ENCODE data around the gene CACNA1S.
A peak's percentile ranks its signal among the peaks of the same experiment; 100 is the strongest.

Gene CACNA1S

GRCh38 chr1:201096041-201096461, 16.2 kb downstream of the CACNA1S start:
- Histone ChIP-seq H3K4me2 (ENCODE audit: low read length) (peak overlapping the region; percentile 41), H3K27ac (ENCODE audit: low read length) (no peak overlapping the region), H3K27me3 (ENCODE audit: low read depth, low read length) (peaks cover 10% of the 10 kb centered on the region), H3K4me3 (ENCODE audit: low read length) (no peak overlapping the region), H4K20me1 (ENCODE audit: insufficient read depth, low read length) (no peaks in the 10 kb centered on the region), H3K36me3 (replicated peaks; ENCODE audit: low read depth, low read length) (no peaks in the 10 kb centered on the region), H3K9me3 (ENCODE audit: insufficient read depth, low read length) (no peaks in the 10 kb centered on the region), H3K9ac (ENCODE audit: low read length) (no peak overlapping the region), H3K79me2 (ENCODE audit: low read length) (no peaks in the 10 kb centered on the region), H3K4me1 (ENCODE audit: low read length) (peaks cover 12% of the 10 kb centered on the region), H2AFZ (ENCODE audit: low read depth, low read length) (no peak overlapping the region)
- TF ChIP-seq CTCF (IDR thresholded peaks at IDR 0.05; ENCODE audit: low read depth, low read length) (no peak), EZH2phosphoT487 (IDR thresholded peaks at IDR 0.05; ENCODE audit: low read depth) (no peak)

- H3K4me3 ChIP-seq (ENCODE audit: low read length): no peak overlapping the region
- no peak overlapping the region for H3K27ac ChIP-seq (ENCODE audit: low read length)
- no peak overlapping the region for H2AFZ ChIP-seq (ENCODE audit: low read depth, low read length)
- peaks cover 12% of the 10 kb centered on the region for H3K4me1 ChIP-seq (ENCODE audit: low read length)
- peaks cover 10% of the 10 kb centered on the region for H3K27me3 ChIP-seq (ENCODE audit: low read depth, low read length)
- TF ChIP-seq EZH2phosphoT487 (IDR thresholded peaks at IDR 0.05; ENCODE audit: low read depth) (no peak), CTCF (IDR thresholded peaks at IDR 0.05; ENCODE audit: low read depth, low read length) (no peak)
- H3K9ac ChIP-seq (ENCODE audit: low read length): no peak overlapping the region
- H3K9me3 ChIP-seq (ENCODE audit: insufficient read depth, low read length): no peaks in the 10 kb centered on the region
- no peaks in the 10 kb centered on the region for H4K20me1 ChIP-seq (ENCODE audit: insufficient read depth, low read length)
- no peaks in the 10 kb centered on the region for H3K36me3 ChIP-seq (replicated peaks; ENCODE audit: low read depth, low read length)
- peak overlapping the region; percentile 41 for H3K4me2 ChIP-seq (ENCODE audit: low read length)
- no peaks in the 10 kb centered on the region for H3K79me2 ChIP-seq (ENCODE audit: low read length)
These were observed 16.6 kb downstream of the CACNA1S start for GRCh38 chr1:201095581-201095980.

- Histone ChIP-seq H3K9ac (ENCODE audit: low read length) (no peak overlapping the region), H3K36me3 (replicated peaks; ENCODE audit: low read depth, low read length) (no peaks in the 10 kb centered on the region), H2AFZ (ENCODE audit: low read depth, low read length) (no peak overlapping the region)
These were observed 17.4 kb downstream of the CACNA1S start for GRCh38 chr1:201094832-201095231.

GRCh38 chr1:201093962-201094361, 18.3 kb downstream of the CACNA1S start:
- no peak overlapping the region for H3K9ac ChIP-seq (ENCODE audit: low read length)

More at GRCh38 chr1:201094832-201095231, 17.4 kb downstream of the CACNA1S start:
- no peaks in the 10 kb centered on the region for H3K9me3 ChIP-seq (ENCODE audit: insufficient read depth, low read length)
- H3K27ac ChIP-seq (ENCODE audit: low read length): no peak overlapping the region
- no peak overlapping the region for H3K4me2 ChIP-seq (ENCODE audit: low read length)
- no peaks in the 10 kb centered on the region for H3K79me2 ChIP-seq (ENCODE audit: low read length)
- peaks cover 14% of the 10 kb centered on the region for H3K27me3 ChIP-seq (ENCODE audit: low read depth, low read length)
- H4K20me1 ChIP-seq (ENCODE audit: insufficient read depth, low read length): no peaks in the 10 kb centered on the region
- TF ChIP-seq EZH2phosphoT487 (IDR thresholded peaks at IDR 0.05; ENCODE audit: low read depth) (no peak), CTCF (IDR thresholded peaks at IDR 0.05; ENCODE audit: low read depth, low read length) (no peak)
- no peak overlapping the region for H3K4me3 ChIP-seq (ENCODE audit: low read length)
- peaks cover 12% of the 10 kb centered on the region for H3K4me1 ChIP-seq (ENCODE audit: low read length)

More at GRCh38 chr1:201093962-201094361, 18.3 kb downstream of the CACNA1S start:
- Histone ChIP-seq H3K36me3 (replicated peaks; ENCODE audit: low read depth, low read length) (no peaks in the 10 kb centered on the region), H2AFZ (ENCODE audit: low read depth, low read length) (no peak overlapping the region), H3K4me2 (ENCODE audit: low read length) (no peak overlapping the region), H3K27me3 (ENCODE audit: low read depth, low read length) (peaks cover 14% of the 10 kb centered on the region), H3K79me2 (ENCODE audit: low read length) (no peaks in the 10 kb centered on the region), H3K27ac (ENCODE audit: low read length) (no peak overlapping the region), H3K4me3 (ENCODE audit: low read length) (no peak overlapping the region), H4K20me1 (ENCODE audit: insufficient read depth, low read length) (no peaks in the 10 kb centered on the region), H3K4me1 (ENCODE audit: low read length) (peaks cover 12% of the 10 kb centered on the region), H3K9me3 (ENCODE audit: insufficient read depth, low read length) (no peaks in the 10 kb centered on the region)
- TF ChIP-seq CTCF (IDR thresholded peaks at IDR 0.05; ENCODE audit: low read depth, low read length) (no peak), EZH2phosphoT487 (IDR thresholded peaks at IDR 0.05; ENCODE audit: low read depth) (no peak)
